IMR-90 (cell line): Measurements from ENCODE around the gene UST. TPM values are rescaled to one million over a fixed set of nuclear protein-coding genes. Genes with fewer than 3 reads are reported as not detected.

Experiments used
- ATAC-seq: fragments of 200-7000 bp; cut with Tn5 transposase; 2 replicates; pipeline ENCODE4 v1.9.1; 2020; ENCODE audit warnings: low read depth, mild to moderate bottlenecking, moderate library complexity
- BruUV-seq: library from RNA; stranded (reverse); fragments of 400-500 nt; replicated peaks from 2 replicates; lab custom pipeline; 2021; lab: Mats Ljungman, UMichigan
- CTCF ChIA-PET: fragments of 300-600 bp; formaldehyde crosslinking; extraction: SDS; loops from one replicate; lab custom pipeline; 2021; ENCODE audit warnings: antibody characterized with exemption; lab: Yijun Ruan, JAX
- POLR2A ChIA-PET: fragments of 300-600 bp; sonication (Branson Sonifier 250); formaldehyde crosslinking; loops from one replicate; lab custom pipeline; 2022; ENCODE audit warnings: antibody characterized with exemption; ENCODE audit not compliant: unreplicated experiment; lab: Charles Lee
- DNase-seq: peaks from one replicate; pipeline ENCODE4 v3.0.0; 2013
- H2AFZ ChIP-seq: replicated peaks from 2 replicates; pipeline ENCODE3; 2013; ENCODE audit warnings: low read length, mild to moderate bottlenecking; ENCODE audit not compliant: poor library complexity
- H2AK5ac ChIP-seq: 2 replicates; pipeline ENCODE4 v1.6.1; 2013; ENCODE audit warnings: low read depth, low read length, inconsistent platforms
- H2AK9ac ChIP-seq: replicated peaks from 2 replicates; pipeline ENCODE3; 2013; ENCODE audit warnings: mild to moderate bottlenecking, low read depth, low read length, moderate library complexity; ENCODE audit not compliant: poor library complexity
- H2BK120ac ChIP-seq: 2 replicates; pipeline ENCODE4 v1.6.1; 2013; ENCODE audit warnings: low read depth, low read length, inconsistent platforms
- H2BK15ac ChIP-seq: 3 replicates; pipeline ENCODE4 v1.6.1; 2013; ENCODE audit warnings: low read depth, low read length, inconsistent platforms
- H2BK20ac ChIP-seq: 2 replicates; pipeline ENCODE4 v1.6.1; 2013; ENCODE audit warnings: low read depth, mild to moderate bottlenecking, inconsistent platforms, low read length, moderate library complexity
- H2BK5ac ChIP-seq: 2 replicates; pipeline ENCODE4 v1.6.1; 2013; ENCODE audit warnings: mild to moderate bottlenecking, low read depth, low read length, inconsistent platforms; ENCODE audit not compliant: poor library complexity, severe bottlenecking
- H3K14ac ChIP-seq: replicated peaks from 2 replicates; pipeline ENCODE4 v1.6.1; 2013; ENCODE audit warnings: low read depth, low read length, inconsistent platforms
- H3K18ac ChIP-seq: 2 replicates; pipeline ENCODE4 v1.6.1; 2013; ENCODE audit warnings: low read depth, low read length, control low read depth
- H3K23ac ChIP-seq: 2 replicates; pipeline ENCODE4 v1.6.1; 2013; ENCODE audit warnings: low read depth, low read length, inconsistent platforms
- H3K27ac ChIP-seq: 2 replicates; pipeline ENCODE4 v1.5.1; 2013; ENCODE audit warnings: mild to moderate bottlenecking, control low read depth, low read length; ENCODE audit not compliant: insufficient read depth
- H3K27me3 ChIP-seq: 2 replicates; pipeline ENCODE4 v1.6.1; 2013; ENCODE audit warnings: low read length; ENCODE audit not compliant: control insufficient read depth, insufficient read depth
- H3K36me3 ChIP-seq: 2 replicates; pipeline ENCODE4 v1.6.1; 2013; ENCODE audit warnings: low read length, mixed read lengths; ENCODE audit not compliant: control insufficient read depth, insufficient read depth
- H3K4ac ChIP-seq: 2 replicates; pipeline ENCODE4 v1.6.1; 2013; ENCODE audit warnings: low read depth, low read length, inconsistent platforms
- H3K4me1 ChIP-seq: 2 replicates; pipeline ENCODE4 v1.6.1; 2013; ENCODE audit warnings: low read length, mixed read lengths; ENCODE audit not compliant: control insufficient read depth, insufficient read depth
- H3K4me2 ChIP-seq: 2 replicates; pipeline ENCODE4 v1.6.1; 2013; ENCODE audit warnings: low read depth, mild to moderate bottlenecking, control low read depth, low read length, moderate library complexity
- H3K4me3 ChIP-seq: 2 replicates; pipeline ENCODE4 v1.5.1; 2013; ENCODE audit warnings: low read depth, mild to moderate bottlenecking, control low read depth, low read length, moderate library complexity; ENCODE audit not compliant: insufficient read depth
- H3K56ac ChIP-seq: 2 replicates; pipeline ENCODE4 v1.6.1; 2013; ENCODE audit warnings: low read length, inconsistent platforms; ENCODE audit not compliant: insufficient read depth; ENCODE audit errors: extremely low read depth
- H3K79me1 ChIP-seq, 2 experiments: 2 replicates each; pipeline ENCODE4 v1.6.1; 2013; ENCODE audit warnings: low read length in 2 of 2, inconsistent platforms in 1 of 2, low read depth in 1 of 2
- H3K9ac ChIP-seq: 2 replicates; pipeline ENCODE4 v1.6.1; 2013; ENCODE audit warnings: low read depth, low read length, control low read depth
- H3K9me1 ChIP-seq: 2 replicates; pipeline ENCODE4 v1.6.1; 2013; ENCODE audit warnings: low read length, inconsistent platforms; ENCODE audit not compliant: insufficient read depth
- H3K9me3 ChIP-seq: 2 replicates; pipeline ENCODE4 v1.6.1; 2013; ENCODE audit warnings: low read length; ENCODE audit not compliant: control insufficient read depth, insufficient read depth
- H4K20me1 ChIP-seq: 2 replicates; pipeline ENCODE4 v1.6.1; 2013; ENCODE audit warnings: low read length, inconsistent platforms; ENCODE audit not compliant: insufficient read depth
- H4K5ac ChIP-seq: 2 replicates; pipeline ENCODE4 v1.6.1; 2013; ENCODE audit warnings: mild to moderate bottlenecking, low read depth, low read length, control low read depth
- H4K8ac ChIP-seq, 2 experiments: 2 replicates each; pipeline ENCODE4 v1.6.1; 2013; ENCODE audit warnings: low read depth in 2 of 2, low read length in 2 of 2, control low read depth in 1 of 2, inconsistent platforms in 1 of 2
- H4K91ac ChIP-seq: 2 replicates; pipeline ENCODE4 v1.6.1; 2013; ENCODE audit warnings: low read depth, low read length, inconsistent platforms; ENCODE audit not compliant: insufficient read depth
- BHLHE40 ChIP-seq: fragments of 150-350 bp; IDR thresholded peaks from 2 replicates; pipeline ENCODE4 v1.6.1; 2016; ENCODE audit warnings: mild to moderate bottlenecking, low read depth, low read length
- CEBPB ChIP-seq: IDR thresholded peaks from 2 replicates; pipeline ENCODE4 v1.6.1; 2012; ENCODE audit warnings: low read depth, low read length, improper control_type of control experiment
- CHD1 ChIP-seq: IDR thresholded peaks from 2 replicates; pipeline ENCODE4 v1.6.1; 2012; ENCODE audit warnings: low read depth, low read length, improper control_type of control experiment
- FOS ChIP-seq: fragments of 150-350 bp; IDR thresholded peaks from 2 replicates; pipeline ENCODE4 v1.6.1; 2016; ENCODE audit warnings: low read depth, low read length
- MAFK ChIP-seq: IDR thresholded peaks from 2 replicates; pipeline ENCODE4 v1.6.1; 2012; ENCODE audit warnings: low read depth, low read length, improper control_type of control experiment
- MAZ ChIP-seq: IDR thresholded peaks from 2 replicates; pipeline ENCODE4 v1.6.1; 2012; ENCODE audit warnings: low read depth, mild to moderate bottlenecking, low read length, improper control_type of control experiment, moderate library complexity, borderline replicate concordance
- NFE2L2 ChIP-seq: fragments of 150-350 bp; IDR thresholded peaks from 2 replicates; pipeline ENCODE4 v1.6.1; 2016; ENCODE audit warnings: low read depth, mild to moderate bottlenecking, low read length
- POLR2A ChIP-seq: IDR thresholded peaks from 2 replicates; pipeline ENCODE4 v1.6.1; 2012; ENCODE audit warnings: mild to moderate bottlenecking, low read depth, low read length
- SMC3 ChIP-seq: fragments of 150-350 bp; IDR thresholded peaks from 2 replicates; pipeline ENCODE4 v1.6.1; 2016; ENCODE audit warnings: low read depth, mild to moderate bottlenecking, antibody characterized with exemption, low read length, moderate library complexity
- WGBS, 2 experiments: methylation state at CpG; one replicate each; pipeline versions ENCODE4 v1.1.5 to v1.1.7; 2013; ENCODE audit warnings: missing lambda C conversion rate in 2 of 2; ENCODE audit not compliant: insufficient read length in 1 of 2; ENCODE audit errors: extremely low coverage in 2 of 2; 5-methylcytosine and 5-hydroxymethylcytosine counted together
- dilution Hi-C: fragments of 300-500 bp; cut with HindIII; formaldehyde crosslinking; loops from one replicate; pipeline ENCODE4 v1.14.3; 2018; ENCODE audit warnings: low sequenced_read_pairs; ENCODE audit not compliant: unreplicated experiment
- in situ Hi-C: fragments of 300-500 bp; cut with MboI; formaldehyde crosslinking; loops from 3 replicates; pipeline ENCODE4 v1.14.3; 2019; ENCODE audit warnings: low sequenced_read_pairs, inconsistent platforms, mixed read lengths
- intact Hi-C: fragments of 100-400 bp; cut with micrococcal nuclease; formaldehyde crosslinking; loops from 2 replicates; pipeline ENCODE4 v1.10.0; 2022
- polyA plus RNA-seq, 3 experiments: library from polyadenylated mRNA; depleted of rRNA; stranded (reverse); fragments of >200 nt; gene quantifications; 2 replicates each; pipeline ENCODE4 v1.2.3, GENCODE V29; 2012; ENCODE audit warnings: low replicate concordance in 1 of 3
- total RNA-seq: library from RNA; depleted of rRNA; stranded (reverse); fragments of >200 nt; gene quantifications from 2 replicates; pipeline ENCODE4 v1.2.3, GENCODE V29; 2012
- TF ChIP-seq, protein P1 (sequence below): conservative IDR thresholded peaks from 2 replicates; pipeline ENCODE4 v1.5.1; 2012; ENCODE audit warnings: mild to moderate bottlenecking, low read depth, low read length, improper control_type of control experiment
- TF ChIP-seq, protein P2 (sequence below): fragments of 150-350 bp; IDR thresholded peaks from 2 replicates; pipeline ENCODE4 v1.6.1; 2016; ENCODE audit warnings: low read depth, mild to moderate bottlenecking, low read length, moderate library complexity, borderline replicate concordance
- TF ChIP-seq, protein P3 (sequence below): fragments of 150-350 bp; IDR thresholded peaks from 2 replicates; pipeline ENCODE4 v1.6.1; 2017; ENCODE audit warnings: mild to moderate bottlenecking, antibody characterized with exemption, low read length, low read depth

UST gene
- total and polyA plus RNA-seq, 2 of the 4 experiments (the other 2 are of a cell fraction) = 7.7 to 13.8 TPM

DNA sequence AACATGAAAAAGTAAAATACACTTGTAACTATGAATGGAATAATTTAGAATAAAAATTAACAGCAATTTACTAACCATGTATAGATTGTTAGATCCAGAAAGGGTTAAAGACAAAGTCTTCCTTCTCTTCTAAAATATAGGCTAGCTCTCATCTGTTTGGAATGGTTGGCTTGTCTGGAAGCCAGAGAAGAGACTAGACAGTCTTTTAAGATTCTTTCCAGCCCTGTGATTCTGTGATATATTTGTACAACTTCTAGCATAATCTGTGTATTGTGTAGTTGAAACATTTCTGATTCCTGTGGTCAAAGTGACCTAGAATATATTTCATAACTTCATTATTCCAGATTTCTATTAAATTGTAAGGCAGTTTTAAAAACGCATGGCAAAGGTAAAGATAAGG lies 196.6 kb downstream of the UST start:
- H3K18ac ChIP-seq = no peak overlapping the region
- H3K9me3 ChIP-seq = no peaks in the 10 kb centered on the region
- H3K4me2 ChIP-seq = no peak overlapping the region
- H3K4ac ChIP-seq = no peak overlapping the region
- no CpG with 5 or more reads among the region's 1 CpG for WGBS, 2 experiments
- ChIA-PET CTCF (interaction anchor here (0.7 kb wide), 1 partner anchor 365 kb away, joined by 3 read pairs; no protein-coding TSS in a partner anchor), POLR2A (interaction anchor here (1.1 kb wide), 1 partner anchor 16 kb away, joined by 3 read pairs; no protein-coding TSS in a partner anchor)
- no peak overlapping the region for H3K27ac ChIP-seq
- no peak overlapping the region for H4K91ac ChIP-seq
- H2BK15ac ChIP-seq = no peak overlapping the region
- BruUV-seq = no TSS peak
- H2AK9ac ChIP-seq = no peak overlapping the region
- peak; percentile 66 for DNase-seq
- TF ChIP-seq FOS = no peak
- TF ChIP-seq, protein P1, sequence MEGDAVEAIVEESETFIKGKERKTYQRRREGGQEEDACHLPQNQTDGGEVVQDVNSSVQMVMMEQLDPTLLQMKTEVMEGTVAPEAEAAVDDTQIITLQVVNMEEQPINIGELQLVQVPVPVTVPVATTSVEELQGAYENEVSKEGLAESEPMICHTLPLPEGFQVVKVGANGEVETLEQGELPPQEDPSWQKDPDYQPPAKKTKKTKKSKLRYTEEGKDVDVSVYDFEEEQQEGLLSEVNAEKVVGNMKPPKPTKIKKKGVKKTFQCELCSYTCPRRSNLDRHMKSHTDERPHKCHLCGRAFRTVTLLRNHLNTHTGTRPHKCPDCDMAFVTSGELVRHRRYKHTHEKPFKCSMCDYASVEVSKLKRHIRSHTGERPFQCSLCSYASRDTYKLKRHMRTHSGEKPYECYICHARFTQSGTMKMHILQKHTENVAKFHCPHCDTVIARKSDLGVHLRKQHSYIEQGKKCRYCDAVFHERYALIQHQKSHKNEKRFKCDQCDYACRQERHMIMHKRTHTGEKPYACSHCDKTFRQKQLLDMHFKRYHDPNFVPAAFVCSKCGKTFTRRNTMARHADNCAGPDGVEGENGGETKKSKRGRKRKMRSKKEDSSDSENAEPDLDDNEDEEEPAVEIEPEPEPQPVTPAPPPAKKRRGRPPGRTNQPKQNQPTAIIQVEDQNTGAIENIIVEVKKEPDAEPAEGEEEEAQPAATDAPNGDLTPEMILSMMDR = no peak
- no peak for TF ChIP-seq SMC3
- no peak for TF ChIP-seq CEBPB
- TF ChIP-seq NFE2L2 = no peak
- TF ChIP-seq POLR2A = no peak
- no peak for TF ChIP-seq BHLHE40
- TF ChIP-seq, protein P2, sequence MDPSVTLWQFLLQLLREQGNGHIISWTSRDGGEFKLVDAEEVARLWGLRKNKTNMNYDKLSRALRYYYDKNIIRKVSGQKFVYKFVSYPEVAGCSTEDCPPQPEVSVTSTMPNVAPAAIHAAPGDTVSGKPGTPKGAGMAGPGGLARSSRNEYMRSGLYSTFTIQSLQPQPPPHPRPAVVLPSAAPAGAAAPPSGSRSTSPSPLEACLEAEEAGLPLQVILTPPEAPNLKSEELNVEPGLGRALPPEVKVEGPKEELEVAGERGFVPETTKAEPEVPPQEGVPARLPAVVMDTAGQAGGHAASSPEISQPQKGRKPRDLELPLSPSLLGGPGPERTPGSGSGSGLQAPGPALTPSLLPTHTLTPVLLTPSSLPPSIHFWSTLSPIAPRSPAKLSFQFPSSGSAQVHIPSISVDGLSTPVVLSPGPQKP = no peak
- TF ChIP-seq MAZ = no peak
- TF ChIP-seq MAFK = no peak
- TF ChIP-seq, protein P3, sequence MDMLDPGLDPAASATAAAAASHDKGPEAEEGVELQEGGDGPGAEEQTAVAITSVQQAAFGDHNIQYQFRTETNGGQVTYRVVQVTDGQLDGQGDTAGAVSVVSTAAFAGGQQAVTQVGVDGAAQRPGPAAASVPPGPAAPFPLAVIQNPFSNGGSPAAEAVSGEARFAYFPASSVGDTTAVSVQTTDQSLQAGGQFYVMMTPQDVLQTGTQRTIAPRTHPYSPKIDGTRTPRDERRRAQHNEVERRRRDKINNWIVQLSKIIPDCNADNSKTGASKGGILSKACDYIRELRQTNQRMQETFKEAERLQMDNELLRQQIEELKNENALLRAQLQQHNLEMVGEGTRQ = no peak
- no peak for TF ChIP-seq CHD1
- dilution Hi-C loops (no loop called here), in situ Hi-C loops (no loop called here), intact Hi-C loops (no loop called here)
- H3K36me3 ChIP-seq = peaks cover 3% of the 10 kb centered on the region
- H2AK5ac ChIP-seq = no peak overlapping the region
- no peak overlapping the region for H2BK120ac ChIP-seq
- no peaks in the 10 kb centered on the region for H3K27me3 ChIP-seq
- no peak overlapping the region for H3K9ac ChIP-seq
- H3K56ac ChIP-seq = no peak overlapping the region
- ATAC-seq = peak; percentile 73
- no peaks in the 10 kb centered on the region for H3K4me1 ChIP-seq
- H3K14ac ChIP-seq = no peak overlapping the region
- H2BK20ac ChIP-seq = no peak overlapping the region
- H4K5ac ChIP-seq = no peak overlapping the region
- H3K79me1 ChIP-seq = peaks cover 4 to 7% of the 10 kb centered on the region in 2 experiments; a peak in 1 of 4 replicates
- H3K4me3 ChIP-seq = no peak overlapping the region
- H3K9me1 ChIP-seq = no peaks in the 10 kb centered on the region
- no peaks in the 10 kb centered on the region for H4K20me1 ChIP-seq
- H2BK5ac ChIP-seq = no peak overlapping the region
- H4K8ac ChIP-seq = no peak overlapping the region
- no peak overlapping the region for H3K23ac ChIP-seq
- H2AFZ ChIP-seq = no peak overlapping the region
